CD4-positive, alpha-beta T cell (primary cell): ENCODE measurements around the gene KRT15. TPM values are rescaled to one million over a fixed set of nuclear protein-coding genes. Genes with fewer than 3 reads are reported as not detected.

ENCODE experiments used
- ATAC-seq: fragments of 200-7000 bp; cut with Tn5 transposase; one replicate; pipeline ENCODE4 v1.10.0; 2022; ENCODE audit warnings: mild to moderate bottlenecking; ENCODE audit not compliant: poor library complexity
- CTCF ChIA-PET: fragments of 350-600 bp; sonication (Branson Sonifier 250); formaldehyde crosslinking; loops from one replicate; lab custom pipeline; 2021; ENCODE audit warnings: antibody characterized with exemption, inconsistent platforms; lab: Charles Lee
- POLR2A ChIA-PET: fragments of 350-600 bp; sonication (Branson Sonifier 250); formaldehyde crosslinking; loops from one replicate; lab custom pipeline; 2021; ENCODE audit warnings: antibody characterized with exemption, inconsistent platforms; lab: Charles Lee
- DNase-seq, 14 experiments: peaks; one replicate each; pipeline ENCODE4 v3.0.0-alpha.2; 2013 to 2020; ENCODE audit warnings: mixed read lengths in 2 of 14
- H3K27ac ChIP-seq, 2 donors: one replicate each; pipeline versions ENCODE4 v1.5.1 to v1.7.0; 2013; ENCODE audit warnings: low read length in 2 of 2, low read depth in 1 of 2, mild to moderate bottlenecking in 1 of 2
- H3K27me3 ChIP-seq, 2 experiments: 1 replicate in 1 of 2; 2 replicates in 1 of 2; pipeline versions ENCODE4 v1.6.1 to v1.7.0; 2013; ENCODE audit warnings: low read length in 2 of 2, control low read depth in 1 of 2, mild to moderate bottlenecking in 1 of 2, moderate library complexity in 1 of 2; ENCODE audit not compliant: insufficient read depth in 2 of 2, control insufficient read depth in 1 of 2
- H3K36me3 ChIP-seq: one replicate; pipeline ENCODE4 v1.6.1; 2013; ENCODE audit warnings: low read length, control low read depth; ENCODE audit not compliant: insufficient read depth
- H3K4me1 ChIP-seq: one replicate; pipeline ENCODE4 v1.6.1; 2013; ENCODE audit warnings: low read length, control low read depth; ENCODE audit not compliant: insufficient read depth
- H3K4me3 ChIP-seq: one replicate; pipeline ENCODE4 v1.5.1; 2013; ENCODE audit warnings: mild to moderate bottlenecking, low read length, moderate library complexity
- H3K9me3 ChIP-seq, 2 experiments: 1 replicate in 1 of 2; 2 replicates in 1 of 2; pipeline versions ENCODE4 v1.6.1 to v1.7.0; 2013; ENCODE audit warnings: low read length in 2 of 2, mild to moderate bottlenecking in 2 of 2, control low read depth in 1 of 2, moderate library complexity in 1 of 2; ENCODE audit not compliant: control insufficient read depth in 1 of 2, insufficient read depth in 1 of 2
- H3K27ac Mint-ChIP-seq: one replicate; pipeline ENCODE4 v1.8.0; 2020; ENCODE audit warnings: mixed read lengths
- H3K27me3 Mint-ChIP-seq: one replicate; pipeline ENCODE4 v1.8.0; 2021; ENCODE audit warnings: mixed read lengths
- H3K36me3 Mint-ChIP-seq: one replicate; pipeline ENCODE4 v1.8.0; 2021; ENCODE audit warnings: low read depth, mixed read lengths
- H3K4me1 Mint-ChIP-seq: one replicate; pipeline ENCODE4 v1.8.0; 2021; ENCODE audit warnings: low read depth, mixed read lengths
- H3K4me3 Mint-ChIP-seq: one replicate; pipeline ENCODE4 v1.8.0; 2020; ENCODE audit warnings: mild to moderate bottlenecking, mixed read lengths
- H3K9me3 Mint-ChIP-seq: one replicate; pipeline ENCODE4 v1.8.0; 2020; ENCODE audit warnings: mixed read lengths
- CTCF ChIP-seq: fragments of 200-600 bp; IDR thresholded peaks from one replicate; pipeline ENCODE4 v1.8.0; 2022; ENCODE audit warnings: antibody characterized with exemption, mild to moderate bottlenecking
- intact Hi-C, 2 experiments: fragments of 100-400 bp; cut with DNase I in 1 of 2; cut with micrococcal nuclease in 1 of 2; formaldehyde crosslinking; loops; one replicate each; pipeline versions ENCODE4 v1.15.1 to v1.9.0; 2023 to 2025; cut with DNase I, micrococcal nuclease
- total RNA-seq, 174 experiments: library from RNA in 2 of 174; stranded (reverse) in 2 of 174; gene quantifications; one replicate each; pipeline ENCODE4 v1.2.3 and lab custom pipeline; 2021 to 2026

Gene KRT15
- total RNA-seq, 2 experiments from 2014 or later: not detected

DNA sequence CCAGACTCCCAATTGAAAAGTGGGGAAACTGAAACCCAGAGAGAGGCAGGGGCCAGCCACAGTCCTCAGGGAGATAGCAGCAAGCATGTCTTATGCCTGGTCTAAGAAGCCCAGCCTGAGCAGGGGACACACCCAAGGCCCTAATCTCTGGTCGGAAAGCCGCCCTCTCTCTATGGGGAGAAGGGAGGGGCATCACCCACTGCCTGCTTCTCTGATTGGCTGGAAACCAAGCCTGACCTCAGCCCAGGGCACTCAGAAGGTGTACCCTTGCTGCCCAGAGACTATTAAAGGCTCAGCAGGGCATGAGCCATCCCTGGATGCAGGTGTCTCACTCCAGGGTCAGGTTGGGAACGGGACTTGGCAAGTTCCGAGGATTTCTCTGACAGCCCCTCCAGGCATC lies 7.6 kb downstream of the KRT15 start:
- Mint-ChIP-seq H3K9me3 (no peaks in the 10 kb centered on the region), H3K4me1 (no peaks in the 10 kb centered on the region), H3K36me3 (no peaks in the 10 kb centered on the region), H3K4me3 (no peak overlapping the region), H3K27ac (no peak overlapping the region), H3K27me3 (peaks cover 6% of the 10 kb centered on the region)
- intact Hi-C loops: no loop called here
- H3K4me3 ChIP-seq: no peak overlapping the region
- H3K27me3 ChIP-seq: peaks cover 0 to 5% of the 10 kb centered on the region in 2 experiments
- TF ChIP-seq CTCF: no peak
- ATAC-seq (no peak), DNase-seq (no peak)
- ChIA-PET CTCF (no interaction called here), POLR2A (no interaction called here)
- H3K9me3 ChIP-seq: no peaks in the 10 kb centered on the region
- H3K36me3 ChIP-seq: no peaks in the 10 kb centered on the region
- no peak overlapping the region for H3K27ac ChIP-seq
- no peaks in the 10 kb centered on the region for H3K4me1 ChIP-seq

DNA sequence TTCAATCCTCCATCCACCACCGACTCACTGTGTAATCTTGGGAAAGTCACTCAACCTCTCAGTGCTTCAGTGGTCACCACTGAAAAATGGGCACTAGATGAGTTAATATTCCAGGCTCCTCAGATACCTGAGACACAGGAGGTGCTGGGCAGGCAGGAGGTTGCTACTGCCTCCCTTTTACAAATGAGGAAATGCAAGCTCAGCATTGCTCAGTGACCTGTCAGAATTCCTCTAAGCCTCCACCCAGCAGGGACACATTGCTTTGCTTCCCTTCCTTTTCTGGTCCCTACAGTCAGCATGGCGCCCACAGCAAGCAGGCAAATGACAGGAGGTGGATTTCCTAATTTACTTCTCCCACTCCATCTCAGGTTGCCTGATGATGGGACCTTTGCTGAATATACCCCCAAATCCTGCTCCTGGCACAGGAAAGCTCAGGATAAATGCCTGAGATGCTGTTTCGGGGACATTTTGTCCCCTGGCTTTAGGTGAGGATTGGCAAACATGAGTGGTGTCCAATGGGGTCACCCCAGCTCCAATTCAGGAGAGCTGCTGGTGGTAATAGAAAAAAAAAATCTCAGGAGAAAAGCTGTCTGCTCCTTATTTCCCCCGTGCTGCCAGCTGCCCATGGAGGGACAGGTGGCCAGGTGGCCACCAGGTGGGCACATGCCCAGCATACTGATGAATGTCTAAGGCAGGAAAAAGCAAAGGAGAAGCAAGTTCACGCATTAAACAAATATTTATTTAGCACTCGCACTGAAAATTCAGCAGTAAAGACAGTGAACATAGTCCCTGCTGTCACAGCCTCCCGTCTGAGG lies 8.2 kb downstream of the KRT15 start:
- CTCF ChIA-PET: interaction anchor here (0.6 kb wide), 1 partner anchor 35 kb away, joined by 3 read pairs; no protein-coding TSS in a partner anchor
- no peaks in the 10 kb centered on the region for H3K4me1 ChIP-seq
- Mint-ChIP-seq H3K36me3 (no peaks in the 10 kb centered on the region), H3K4me1 (no peaks in the 10 kb centered on the region), H3K9me3 (no peaks in the 10 kb centered on the region), H3K4me3 (no peak overlapping the region), H3K27me3 (peaks cover 6% of the 10 kb centered on the region), H3K27ac (no peak overlapping the region)
- no peak for TF ChIP-seq CTCF
- H3K4me3 ChIP-seq: no peak overlapping the region
- POLR2A ChIA-PET: no interaction called here
- no peak for ATAC-seq
- intact Hi-C loops: no loop called here
- H3K27ac ChIP-seq: no peak overlapping the region
- no peak for DNase-seq
- H3K9me3 ChIP-seq: no peaks in the 10 kb centered on the region
- peaks cover 0 to 2% of the 10 kb centered on the region in 2 experiments for H3K27me3 ChIP-seq
- H3K36me3 ChIP-seq: no peaks in the 10 kb centered on the region

- Histone ChIP-seq H3K9me3 (no peaks in the 10 kb centered on the region), H3K36me3 (no peaks in the 10 kb centered on the region), H3K4me3 (no peak overlapping the region), H3K4me1 (no peaks in the 10 kb centered on the region), H3K27me3 (no peaks in the 10 kb centered on the region), H3K27ac (no peak overlapping the region)
- ChIA-PET CTCF (interaction anchor here (1.7 kb wide), 1 partner anchor 42 kb away, joined by 3 read pairs; no protein-coding TSS in a partner anchor), POLR2A (no interaction called here)
- ATAC-seq (no peak), DNase-seq (no peak)
- Mint-ChIP-seq H3K27ac (no peak overlapping the region), H3K4me1 (no peaks in the 10 kb centered on the region), H3K36me3 (no peaks in the 10 kb centered on the region), H3K27me3 (no peaks in the 10 kb centered on the region), H3K4me3 (no peak overlapping the region), H3K9me3 (no peaks in the 10 kb centered on the region)
- intact Hi-C loops: no loop called here
- no peak for TF ChIP-seq CTCF
Measured at GRCh38 chr17:41507315-41507880, 11.3 kb downstream of the KRT15 start.
